ENCODE data around the gene NDFIP2.
"Not testable (repeated sequence)": the region's sequence is repeated elsewhere in the genome, so short reads cannot be mapped to it uniquely, and the experiment has no call there.

GRCh38 chr13:79573892-79574291 lies 92.9 kb downstream of the NDFIP2 start:
- not testable (repeated sequence) for TF ChIP-seq CTCF (conservative IDR thresholded peaks at IDR 0.05; ENCODE audit: low read length); EZH2phosphoT487 (IDR thresholded peaks at IDR 0.05; ENCODE audit: borderline replicate concordance)

All from Loucy (cell line).